HG03196 (cell line): Measurements from ENCODE around the gene SMARCD3.

Experiments used
- ATAC-seq: cut with Tn5 transposase; IDR thresholded peaks from one replicate; pipeline ENCODE4 v1.9.1; 2021; ENCODE audit not compliant: unreplicated experiment

SMARCD3 gene

DNA sequence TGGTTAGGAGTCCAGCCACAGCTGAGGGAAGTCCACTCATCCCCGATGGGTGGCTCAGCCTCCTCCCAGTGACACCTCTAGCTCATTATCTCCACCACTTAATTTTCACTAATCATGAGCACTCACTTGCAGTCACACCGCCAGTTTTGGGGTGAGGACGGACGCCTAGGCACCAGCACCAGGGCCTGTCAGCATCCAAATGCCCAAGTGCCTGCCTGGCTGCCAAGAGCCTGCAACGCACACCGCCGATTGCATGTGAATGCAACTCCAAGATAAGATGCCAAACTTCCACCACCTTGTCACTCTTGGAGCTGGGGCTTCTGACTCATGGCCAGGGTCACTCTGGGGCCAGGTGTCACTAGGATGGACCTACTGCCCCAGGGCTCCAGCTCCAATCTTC, 24.4 kb upstream of the SMARCD3 start:
- no peak for ATAC-seq

- no peak for ATAC-seq
Observed at GRCh38 chr7:151272405-151272804, 23.9 kb upstream of the SMARCD3 start.

- no peak for ATAC-seq
Observed at GRCh38 chr7:151271699-151272355, 23.3 kb upstream of the SMARCD3 start.

DNA sequence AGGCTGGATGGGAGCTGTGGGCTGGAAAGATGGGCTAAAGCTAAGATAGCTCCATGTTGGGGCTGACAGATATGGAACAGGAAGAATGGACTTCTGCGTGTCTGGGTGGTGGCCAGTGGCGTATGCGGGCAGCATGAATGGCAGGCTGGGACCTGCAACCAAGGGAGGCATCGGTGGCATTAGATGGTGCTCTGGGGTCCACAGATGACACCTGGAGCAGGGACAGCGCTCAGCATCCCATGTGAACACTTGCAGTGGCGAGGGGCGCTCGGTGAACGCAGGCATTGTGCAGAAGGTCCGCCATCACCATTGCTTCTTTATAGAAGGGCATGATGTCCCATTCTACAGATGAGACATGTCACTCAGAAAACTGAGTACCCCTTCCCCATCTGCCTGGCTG, 21.0 kb upstream of the SMARCD3 start:
- no peak for ATAC-seq

- ATAC-seq: no peak
Observed at GRCh38 chr7:151265351-151265931, 16.9 kb upstream of the SMARCD3 start.

GRCh38 chr7:151264615-151265014, 16.1 kb upstream of the SMARCD3 start:
- ATAC-seq: no peak

GRCh38 chr7:151261529-151261928, 13.0 kb upstream of the SMARCD3 start:
- ATAC-seq: no peak

DNA sequence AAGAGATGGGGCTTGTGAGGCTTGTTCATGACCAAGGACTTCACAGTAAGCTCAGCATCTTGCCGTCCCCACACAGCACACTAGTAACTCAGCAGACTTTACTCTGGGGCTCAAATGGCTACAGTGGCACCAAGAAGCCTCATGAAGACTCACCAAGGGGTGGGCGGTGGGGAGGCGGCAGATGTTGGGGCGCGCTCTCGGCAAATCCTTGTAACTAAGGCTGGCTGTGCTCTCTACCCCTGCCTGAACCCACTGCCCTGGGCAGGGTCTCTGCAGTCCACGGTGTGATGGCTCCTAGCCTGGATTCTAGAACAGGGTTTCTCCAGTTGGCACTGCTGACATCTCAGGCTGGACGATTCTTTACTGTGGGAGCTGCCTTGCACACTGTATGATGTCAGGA, 12.4 kb upstream of the SMARCD3 start:
- no peak for ATAC-seq

GRCh38 chr7:151260471-151260870, 12.0 kb upstream of the SMARCD3 start:
- ATAC-seq: no peak

- no peak for ATAC-seq
Observed at GRCh38 chr7:151257990-151258389, 9.5 kb upstream of the SMARCD3 start.

GRCh38 chr7:151256410-151257045, 8.0 kb upstream of the SMARCD3 start:
- no peak for ATAC-seq

DNA sequence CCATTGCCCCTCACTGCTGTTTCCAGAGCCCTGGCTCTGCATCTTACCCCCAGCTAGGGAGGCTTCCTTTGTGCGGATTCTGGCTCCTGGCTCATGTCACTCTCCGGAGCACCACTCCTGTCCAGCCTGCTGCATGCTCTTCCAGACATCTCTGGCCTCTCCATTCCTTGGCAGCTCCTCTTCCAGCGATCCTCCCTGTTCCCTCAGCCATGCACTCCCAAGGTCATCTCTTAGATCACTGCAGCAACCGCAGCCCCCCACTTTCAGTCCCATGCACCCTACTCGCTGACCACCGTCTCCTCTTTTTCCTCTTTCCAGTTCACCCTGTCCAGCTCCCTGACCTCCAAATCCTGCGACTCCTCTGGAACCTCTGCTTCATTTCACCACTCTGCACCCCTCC, 6.9 kb upstream of the SMARCD3 start:
- no peak for ATAC-seq

DNA sequence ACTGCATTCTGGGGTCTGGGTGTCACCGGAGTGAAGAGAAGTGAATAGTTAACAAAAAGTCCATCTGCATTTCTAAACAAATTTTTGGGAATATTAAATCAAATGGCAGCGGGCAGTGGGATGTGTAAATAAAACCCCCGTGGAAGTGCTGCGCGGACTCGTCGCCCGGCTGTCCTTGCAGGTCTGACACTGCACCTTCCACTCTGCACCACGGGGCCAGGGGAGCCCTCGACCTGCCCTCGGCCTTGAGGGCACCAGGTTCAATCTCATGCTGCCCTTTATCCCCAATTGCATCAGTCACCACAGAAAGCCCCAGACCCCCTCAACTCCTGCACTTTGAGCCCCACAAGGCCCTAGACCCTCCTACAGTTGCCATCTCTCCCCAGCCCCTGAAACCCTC, 6.4 kb upstream of the SMARCD3 start:
- ATAC-seq: no peak

DNA sequence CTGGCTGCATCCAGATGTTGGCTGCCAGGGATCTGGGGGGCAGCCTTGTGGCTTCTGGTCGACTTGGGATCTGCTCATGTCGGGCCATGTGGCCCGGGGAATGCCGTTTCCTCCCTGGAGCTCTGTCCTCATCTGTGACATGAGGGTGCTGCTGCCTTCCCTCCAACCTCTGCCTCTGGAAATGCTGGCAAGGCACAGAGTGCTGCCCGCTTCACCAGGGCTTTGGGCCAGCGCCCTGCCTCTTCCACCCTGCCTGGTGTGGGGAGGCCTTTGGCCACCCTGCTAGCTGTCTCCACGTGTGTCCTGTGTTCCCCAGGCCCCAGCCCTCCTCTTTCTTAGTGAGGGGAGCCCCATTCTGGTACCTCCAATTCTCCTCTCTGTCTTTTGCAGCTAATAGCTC, 5.8 kb upstream of the SMARCD3 start:
- no peak for ATAC-seq

GRCh38 chr7:151252961-151253711, 4.6 kb upstream of the SMARCD3 start:
- no peak for ATAC-seq

DNA sequence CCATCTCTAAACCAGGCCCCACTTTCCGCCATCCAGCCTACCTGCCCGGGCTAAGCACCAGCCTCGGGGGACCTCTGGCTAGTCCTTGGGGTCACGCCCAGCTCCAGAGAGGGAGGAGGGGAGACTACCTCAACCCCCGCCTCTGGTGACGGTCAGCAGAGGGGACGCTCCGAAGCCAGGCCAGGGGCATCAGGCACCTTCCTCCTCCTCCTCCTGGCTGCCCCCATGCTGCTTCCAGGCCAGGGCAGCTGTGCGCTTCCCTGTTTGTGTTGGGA, 4.0 kb upstream of the SMARCD3 start:
- ATAC-seq: no peak

DNA sequence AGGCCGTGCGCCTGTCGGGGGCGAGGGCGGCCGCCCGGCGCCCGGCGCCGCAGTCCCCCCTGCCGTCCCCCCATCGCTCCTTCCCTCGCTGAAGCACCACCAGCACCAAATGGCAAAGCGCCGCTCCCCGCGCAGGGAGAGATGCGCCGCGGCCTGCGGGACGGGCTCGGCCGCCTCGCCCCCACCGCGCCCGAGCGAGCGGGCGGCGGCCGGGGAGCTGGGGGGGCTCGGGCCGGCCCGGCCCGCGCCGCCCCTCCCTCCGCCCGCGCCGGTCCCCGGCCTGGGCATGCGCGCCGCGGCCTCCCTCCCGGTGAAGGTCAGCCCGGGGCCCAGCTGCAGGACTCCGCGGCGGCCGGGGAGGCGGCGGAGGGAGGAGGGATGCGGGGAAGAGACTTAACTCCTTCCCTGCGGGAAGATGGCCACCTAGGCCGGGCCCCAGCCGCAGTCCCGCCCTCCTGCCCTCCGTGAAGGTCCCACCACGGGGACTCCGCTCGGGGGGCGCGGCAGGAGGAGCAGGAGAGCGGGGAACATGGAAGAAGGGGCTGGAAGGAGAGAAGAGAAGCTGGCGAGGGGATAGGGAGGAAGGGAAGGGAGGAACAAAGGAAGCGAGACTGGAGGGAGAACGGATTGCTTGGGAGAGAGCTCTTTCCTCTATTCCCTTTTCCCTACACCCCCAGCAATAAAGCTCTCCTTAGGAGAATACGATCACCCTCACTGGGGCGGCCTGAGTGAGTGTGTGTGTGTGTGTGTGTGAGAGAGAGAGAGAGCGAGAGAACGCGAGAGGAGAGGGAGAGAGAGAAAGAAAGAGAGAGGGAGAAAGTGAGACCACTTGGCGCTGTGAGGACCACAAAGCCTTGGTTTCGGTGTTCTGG, 3.4 kb upstream of the SMARCD3 start:
- no peak for ATAC-seq

- no peak for ATAC-seq
Observed at GRCh38 chr7:151251328-151251688, 2.8 kb upstream of the SMARCD3 start.

DNA sequence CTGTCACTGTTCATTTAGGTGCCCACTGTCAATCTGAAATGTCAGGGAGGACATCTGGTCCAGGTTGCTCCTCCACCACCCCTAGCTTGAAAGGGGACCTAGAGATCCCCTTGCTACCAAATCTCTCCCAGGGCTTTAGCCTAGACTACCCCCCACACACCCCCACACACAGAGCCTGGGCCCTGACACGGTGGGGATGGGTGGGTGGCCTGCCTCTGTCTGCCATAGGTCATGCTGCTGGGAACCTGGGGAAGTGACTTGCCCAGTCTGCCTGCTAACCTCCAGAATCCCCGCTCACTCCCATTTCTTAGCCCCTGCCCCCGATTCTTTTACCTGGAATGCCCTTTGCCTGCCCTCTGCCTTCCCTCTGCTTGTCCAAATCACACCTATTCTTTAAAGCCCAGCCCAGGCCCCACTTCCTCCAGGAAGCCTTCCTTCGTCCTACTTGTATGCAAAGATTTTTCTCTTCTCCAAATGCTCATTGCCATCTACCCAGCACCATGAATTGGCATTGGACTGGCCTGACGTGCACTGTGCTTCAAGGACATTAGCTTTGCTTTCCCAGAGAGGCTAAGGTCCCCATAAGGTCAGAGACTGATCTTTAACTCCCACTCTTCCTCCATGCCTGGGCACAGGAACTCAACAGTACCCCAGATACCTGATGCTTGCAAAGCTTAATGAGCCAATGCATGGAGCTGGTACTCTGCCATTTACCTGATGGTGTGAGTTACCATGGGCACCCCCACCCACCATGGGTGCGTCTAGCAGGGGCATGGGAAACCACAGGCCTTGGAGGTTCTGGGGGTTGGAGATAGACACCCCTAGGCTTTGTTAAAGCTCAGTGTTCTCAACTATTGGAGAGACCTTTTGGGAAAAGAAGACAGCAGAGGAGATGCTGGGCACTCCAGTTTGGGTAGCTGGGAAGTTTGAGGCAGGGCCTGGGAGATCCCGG, 2.0 kb upstream of the SMARCD3 start:
- no peak for ATAC-seq

DNA sequence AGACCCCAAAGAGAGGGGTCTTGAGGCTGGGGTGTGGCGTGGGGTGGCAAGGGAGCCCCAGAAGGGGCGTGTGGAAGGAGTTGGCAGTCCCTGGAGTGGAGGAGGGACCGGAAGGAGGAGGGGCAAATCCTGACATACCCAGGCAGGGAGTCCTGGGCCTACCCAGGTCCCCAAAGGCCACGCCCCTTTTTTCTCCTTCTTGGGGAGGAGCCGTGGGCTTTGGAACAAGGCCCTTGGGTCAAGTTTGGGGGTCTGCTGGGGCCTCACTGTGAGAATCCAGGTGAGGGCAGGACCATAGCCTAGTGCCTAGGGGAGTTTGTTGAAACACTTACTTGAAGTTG, 1.2 kb upstream of the SMARCD3 start:
- ATAC-seq: no peak
